OCI-LY3 (cell line): ENCODE results near the gene TMEM87B.

ENCODE experiments used
- EZH2phosphoT487 ChIP-seq: fragments of 200-600 bp; shearing (Covaris generic); IDR thresholded peaks from 2 replicates; pipeline ENCODE4 v1.6.1; 2018; ENCODE audit warnings: antibody characterized with exemption, mixed run types, low read depth
- TF ChIP-seq, protein P1 (sequence below): fragments of 200-600, 300-600 bp; sonication (generic); IDR thresholded peaks from 2 replicates; pipeline ENCODE4 v1.5.1; 2014; ENCODE audit warnings: antibody characterized with exemption, low read length, low read depth

- TF ChIP-seq, protein P1, sequence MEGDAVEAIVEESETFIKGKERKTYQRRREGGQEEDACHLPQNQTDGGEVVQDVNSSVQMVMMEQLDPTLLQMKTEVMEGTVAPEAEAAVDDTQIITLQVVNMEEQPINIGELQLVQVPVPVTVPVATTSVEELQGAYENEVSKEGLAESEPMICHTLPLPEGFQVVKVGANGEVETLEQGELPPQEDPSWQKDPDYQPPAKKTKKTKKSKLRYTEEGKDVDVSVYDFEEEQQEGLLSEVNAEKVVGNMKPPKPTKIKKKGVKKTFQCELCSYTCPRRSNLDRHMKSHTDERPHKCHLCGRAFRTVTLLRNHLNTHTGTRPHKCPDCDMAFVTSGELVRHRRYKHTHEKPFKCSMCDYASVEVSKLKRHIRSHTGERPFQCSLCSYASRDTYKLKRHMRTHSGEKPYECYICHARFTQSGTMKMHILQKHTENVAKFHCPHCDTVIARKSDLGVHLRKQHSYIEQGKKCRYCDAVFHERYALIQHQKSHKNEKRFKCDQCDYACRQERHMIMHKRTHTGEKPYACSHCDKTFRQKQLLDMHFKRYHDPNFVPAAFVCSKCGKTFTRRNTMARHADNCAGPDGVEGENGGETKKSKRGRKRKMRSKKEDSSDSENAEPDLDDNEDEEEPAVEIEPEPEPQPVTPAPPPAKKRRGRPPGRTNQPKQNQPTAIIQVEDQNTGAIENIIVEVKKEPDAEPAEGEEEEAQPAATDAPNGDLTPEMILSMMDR: no peak
- TF ChIP-seq EZH2phosphoT487: no peak
Observed at GRCh38 chr2:112150851-112151250, 95.8 kb downstream of the TMEM87B start.
